ENCODE data around the gene SLC15A3.

The SLC15A3 gene

GRCh38 chr11:60945295-60945667 is 6.7 kb downstream of the SLC15A3 start:
- TF ChIP-seq FOXP2 (optimal IDR thresholded peaks at IDR 0.05; ENCODE audit: borderline replicate concordance, extremely low read depth, extremely low read length, insufficient read depth) (no peak), SIN3A (IDR thresholded peaks at IDR 0.05; ENCODE audit: borderline replicate concordance, insufficient read depth, low read length) (no peak)

DNA sequence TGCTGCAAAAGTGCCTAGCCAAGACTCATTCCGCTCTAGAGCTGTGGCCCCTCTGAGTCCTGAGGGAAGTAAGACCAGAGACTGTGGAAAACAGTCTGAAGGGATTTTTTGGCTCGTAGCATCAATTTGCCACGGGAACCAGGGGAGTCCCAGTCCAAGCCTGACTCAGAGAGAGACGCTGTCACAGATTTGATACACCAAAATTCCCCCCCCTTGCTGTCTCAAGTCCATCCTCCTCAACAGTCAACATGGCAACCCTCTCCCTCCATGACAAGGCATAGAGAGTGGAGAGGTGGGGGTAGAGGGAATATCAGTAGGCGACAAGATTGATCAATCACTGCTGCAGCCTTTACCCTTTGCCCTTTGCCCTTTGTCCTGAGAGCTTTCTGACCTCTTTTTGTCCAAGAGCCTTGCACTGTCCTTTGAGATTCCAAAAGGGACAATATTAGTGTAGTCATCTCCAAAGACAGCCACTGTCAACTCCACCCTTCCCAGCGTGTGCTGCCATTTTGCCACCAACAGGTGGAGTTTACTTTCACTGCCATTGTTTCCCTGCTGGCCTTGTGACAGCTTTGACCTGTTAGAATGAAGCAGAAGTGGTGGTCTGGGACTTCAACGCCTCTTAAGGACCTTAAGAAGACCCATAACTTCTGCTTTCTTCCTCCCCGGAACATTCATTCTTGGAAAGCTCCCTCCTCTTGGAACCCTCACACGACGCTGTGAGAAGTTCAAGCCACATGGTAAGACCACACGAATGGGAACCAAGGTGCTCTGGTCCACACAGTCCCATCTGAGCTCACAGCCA is 7.3 kb downstream of the SLC15A3 start:
- no peak for TF ChIP-seq FOXP2 (optimal IDR thresholded peaks at IDR 0.05; ENCODE audit: borderline replicate concordance, extremely low read depth, extremely low read length, insufficient read depth)

- TF ChIP-seq TAF1 (IDR thresholded peaks at IDR 0.05; ENCODE audit: borderline replicate concordance, insufficient read depth, low read length) (no peak), FOXP2 (optimal IDR thresholded peaks at IDR 0.05; ENCODE audit: borderline replicate concordance, extremely low read depth, extremely low read length, insufficient read depth) (no peak), POLR2AphosphoS5 (IDR thresholded peaks at IDR 0.05; ENCODE audit: low read depth, low read length) (no peak), SIN3A (IDR thresholded peaks at IDR 0.05; ENCODE audit: borderline replicate concordance, insufficient read depth, low read length) (no peak), REST (IDR thresholded peaks at IDR 0.05; ENCODE audit: insufficient read depth in 1 of 2, low read depth in 2 of 2, low read length in 2 of 2) (no peak)
These were observed 8.9 kb downstream of the SLC15A3 start for GRCh38 chr11:60942970-60943565.

DNA sequence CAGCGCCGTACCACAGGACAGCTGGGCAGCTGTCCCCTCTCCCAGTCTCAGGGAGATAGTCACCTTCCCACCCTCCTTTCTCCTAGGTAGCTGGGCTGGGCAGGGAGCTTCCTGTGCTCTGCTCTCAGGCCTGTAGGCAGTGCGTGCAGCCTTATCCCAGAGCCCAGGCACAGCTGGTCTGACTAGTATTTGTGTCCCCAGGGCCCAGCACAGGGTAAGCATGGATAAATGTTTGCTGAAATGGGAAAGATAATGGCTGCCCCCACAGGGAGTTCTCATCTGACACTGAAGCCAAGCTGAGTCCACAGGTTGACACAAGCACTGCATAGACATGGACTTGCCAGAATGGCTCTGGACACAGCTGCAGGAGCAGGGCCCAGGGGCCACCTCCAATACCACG is 9.8 kb downstream of the SLC15A3 start:
- TF ChIP-seq REST (IDR thresholded peaks at IDR 0.05; ENCODE audit: insufficient read depth in 1 of 2, low read depth in 2 of 2, low read length in 2 of 2) = no peak
- TF ChIP-seq TAF1 (IDR thresholded peaks at IDR 0.05; ENCODE audit: borderline replicate concordance, insufficient read depth, low read length) = no peak
- TF ChIP-seq FOXP2 (optimal IDR thresholded peaks at IDR 0.05; ENCODE audit: borderline replicate concordance, extremely low read depth, extremely low read length, insufficient read depth) = no peak
- TF ChIP-seq POLR2AphosphoS5 (IDR thresholded peaks at IDR 0.05; ENCODE audit: low read depth, low read length) = no peak
- TF ChIP-seq SIN3A (IDR thresholded peaks at IDR 0.05; ENCODE audit: borderline replicate concordance, insufficient read depth, low read length) = no peak

GRCh38 chr11:60941371-60942119 is 10.4 kb downstream of the SLC15A3 start:
- TF ChIP-seq POLR2AphosphoS5 (IDR thresholded peaks at IDR 0.05; ENCODE audit: low read depth, low read length) (no peak), FOXP2 (optimal IDR thresholded peaks at IDR 0.05; ENCODE audit: borderline replicate concordance, extremely low read depth, extremely low read length, insufficient read depth) (no peak)

DNA sequence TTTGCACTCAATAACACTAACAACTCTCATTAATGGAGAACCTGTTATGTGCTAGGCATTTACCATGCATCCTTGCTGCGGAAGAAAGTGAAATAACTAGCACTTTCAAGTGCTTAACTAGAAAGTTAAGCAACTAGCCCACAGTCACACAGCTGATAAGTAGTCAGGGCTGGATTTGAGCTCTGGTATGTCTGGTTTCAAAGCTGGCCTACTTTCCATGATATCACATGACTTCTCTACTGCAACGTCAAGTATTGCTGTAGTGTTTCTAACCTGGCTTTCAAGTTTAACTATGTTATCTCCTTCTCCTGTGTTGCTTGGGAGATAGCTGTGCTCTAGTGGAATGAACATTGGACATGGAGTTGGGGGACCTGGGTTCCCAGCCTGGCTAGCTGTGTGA is 12.1 kb downstream of the SLC15A3 start:
- TF ChIP-seq SIN3A (IDR thresholded peaks at IDR 0.05; ENCODE audit: borderline replicate concordance, insufficient read depth, low read length) (no peak), TAF1 (IDR thresholded peaks at IDR 0.05; ENCODE audit: borderline replicate concordance, insufficient read depth, low read length) (no peak), FOXP2 (optimal IDR thresholded peaks at IDR 0.05; ENCODE audit: borderline replicate concordance, extremely low read depth, extremely low read length, insufficient read depth) (no peak), POLR2AphosphoS5 (IDR thresholded peaks at IDR 0.05; ENCODE audit: low read depth, low read length) (no peak), REST (IDR thresholded peaks at IDR 0.05; ENCODE audit: insufficient read depth in 1 of 2, low read depth in 2 of 2, low read length in 2 of 2) (no peak)

All from PFSK-1 (cell line).